Fibroblast of lung (primary cell): Measurements from ENCODE around the gene TBL1Y.

Experiments
- CTCF ChIP-seq, 2 donors: IDR thresholded peaks in 1 of 2; conservative IDR thresholded peaks in 1 of 2; 1 replicate in 1 of 2; 2 replicates in 1 of 2; pipeline ENCODE4 v1.5.1; 2011 to 2012; ENCODE audit warnings: low read length in 2 of 2, control low read depth in 1 of 2, inconsistent platforms in 1 of 2, low read depth in 1 of 2, mild to moderate bottlenecking in 1 of 2
- EZH2 ChIP-seq: IDR thresholded peaks from 2 replicates; pipeline ENCODE4 v1.5.1; 2012; ENCODE audit warnings: low read length, control low read depth, mild to moderate bottlenecking; ENCODE audit errors: missing control alignments

GRCh38 chrY:6909118-6909521 lies 1.4 kb upstream of the TBL1Y start:
- TF ChIP-seq CTCF (conservative IDR thresholded peaks at IDR 0.05 in 1 of 2, IDR thresholded peaks at IDR 0.05 in 1 of 2; ENCODE audit: low read depth in 1 of 2, low read length in 2 of 2) (no peak), EZH2 (no peak)
